ENCODE results near the gene MGMT. TPM values are rescaled to one million over a fixed set of nuclear protein-coding genes. Genes with fewer than 3 reads are reported as not detected.

Gene MGMT
- total RNA-seq, 1 experiment from 2014 or later, result 21.2 TPM

GRCh38 chr10:129593953-129594352, 126.9 kb downstream of the MGMT start:
- no peaks in the 10 kb centered on the region for H3K79me2 ChIP-seq (ENCODE audit: low read depth)
- H4K20me1 ChIP-seq (ENCODE audit: insufficient read depth), result no peaks in the 10 kb centered on the region
- no peaks in the 10 kb centered on the region for H3K36me3 ChIP-seq (ENCODE audit: low read depth)
- no peak for DNase-seq
- no peaks in the 10 kb centered on the region for H3K27me3 ChIP-seq (ENCODE audit: insufficient read depth, low read depth)
- H3K4me1 ChIP-seq (replicated peaks; ENCODE audit: insufficient read depth), result no peaks in the 10 kb centered on the region
- BruUV-seq (replicated peaks), result no TSS peak
- no peak overlapping the region for H3K4me2 ChIP-seq
- CTCF ChIA-PET, result no interaction called here
- no peak overlapping the region for H3K4me3 ChIP-seq
- no peaks in the 10 kb centered on the region for H3F3A ChIP-seq (ENCODE audit: insufficient read depth, low read depth)
- intact Hi-C loops (cut with micrococcal nuclease; ENCODE audit: unreplicated experiment), result no loop called here
- H3K9me3 ChIP-seq (ENCODE audit: insufficient read depth, low read depth), result no peaks in the 10 kb centered on the region
- no peak overlapping the region for H2AFZ ChIP-seq
- POLR2A ChIA-PET (ENCODE audit: unreplicated experiment), result no interaction called here
- H3K9me2 ChIP-seq (ENCODE audit: insufficient read depth), result no peaks in the 10 kb centered on the region
- H3K27ac ChIP-seq, result no peak overlapping the region
- TF ChIP-seq CTCF (conservative IDR thresholded peaks at IDR 0.05), result no peak
- no peak for TF ChIP-seq EZH2 (IDR thresholded peaks at IDR 0.05; ENCODE audit: low read depth)

GRCh38 chr10:129594811-129595210, 127.8 kb downstream of the MGMT start:
- Histone ChIP-seq H3K9me3 (ENCODE audit: insufficient read depth, low read depth) (no peaks in the 10 kb centered on the region), H3K27me3 (ENCODE audit: insufficient read depth, low read depth) (no peaks in the 10 kb centered on the region), H3K4me1 (replicated peaks; ENCODE audit: insufficient read depth) (no peaks in the 10 kb centered on the region), H2AFZ (no peak overlapping the region), H3K79me2 (ENCODE audit: low read depth) (no peaks in the 10 kb centered on the region), H4K20me1 (ENCODE audit: insufficient read depth) (no peaks in the 10 kb centered on the region), H3K4me3 (no peak overlapping the region), H3K9me2 (ENCODE audit: insufficient read depth) (no peaks in the 10 kb centered on the region), H3K27ac (no peak overlapping the region), H3K4me2 (no peak overlapping the region), H3K36me3 (ENCODE audit: low read depth) (no peaks in the 10 kb centered on the region), H3F3A (ENCODE audit: insufficient read depth, low read depth) (no peaks in the 10 kb centered on the region)
- TF ChIP-seq CTCF (conservative IDR thresholded peaks at IDR 0.05) (no peak), EZH2 (IDR thresholded peaks at IDR 0.05; ENCODE audit: low read depth) (no peak)
- BruUV-seq (replicated peaks), result no TSS peak
- DNase-seq, result no peak
- intact Hi-C loops (cut with micrococcal nuclease; ENCODE audit: unreplicated experiment), result no loop called here
- CTCF ChIA-PET, result no interaction called here
- POLR2A ChIA-PET (ENCODE audit: unreplicated experiment), result no interaction called here

- DNase-seq, result no peak
These were observed 131.4 kb downstream of the MGMT start for GRCh38 chr10:129598413-129598812.

More at GRCh38 chr10:129598413-129598812, 131.4 kb downstream of the MGMT start:
- H4K20me1 ChIP-seq (ENCODE audit: insufficient read depth), result no peaks in the 10 kb centered on the region
- no peaks in the 10 kb centered on the region for H3K79me2 ChIP-seq (ENCODE audit: low read depth)
- no peak overlapping the region for H2AFZ ChIP-seq
- no peaks in the 10 kb centered on the region for H3K27me3 ChIP-seq (ENCODE audit: insufficient read depth, low read depth)
- H3K4me2 ChIP-seq, result no peak overlapping the region
- no peaks in the 10 kb centered on the region for H3K36me3 ChIP-seq (ENCODE audit: low read depth)
- H3F3A ChIP-seq (ENCODE audit: insufficient read depth, low read depth), result no peaks in the 10 kb centered on the region
- BruUV-seq (replicated peaks), result no TSS peak
- ChIA-PET CTCF (no interaction called here), POLR2A (ENCODE audit: unreplicated experiment) (no interaction called here)
- no peaks in the 10 kb centered on the region for H3K4me1 ChIP-seq (replicated peaks; ENCODE audit: insufficient read depth)
- H3K9me3 ChIP-seq (ENCODE audit: insufficient read depth, low read depth), result no peaks in the 10 kb centered on the region
- no peak overlapping the region for H3K4me3 ChIP-seq
- intact Hi-C loops (cut with micrococcal nuclease; ENCODE audit: unreplicated experiment), result no loop called here
- no peak overlapping the region for H3K27ac ChIP-seq
- no peaks in the 10 kb centered on the region for H3K9me2 ChIP-seq (ENCODE audit: insufficient read depth)
- no peak for TF ChIP-seq CTCF (conservative IDR thresholded peaks at IDR 0.05)
- no peak for TF ChIP-seq EZH2 (IDR thresholded peaks at IDR 0.05; ENCODE audit: low read depth)

Measured in PC-9 (cell line).